ENCODE measurements around the gene EPS15. TPM values are rescaled to one million over a fixed set of nuclear protein-coding genes. Genes with fewer than 3 reads are reported as not detected.

EPS15 gene
- total RNA-seq, 4 donors from 2014 or later = 49.8 to 84.3 (median 62.5) TPM

GRCh38 chr1:51365774-51366173 lies 153.3 kb downstream of the EPS15 start:
- DNase-seq (ENCODE audit: extremely low spot score) = no peak
- WGBS = 100% methylated on average over 1 of the region's 1 CpG
- intact Hi-C loops (cut with DNase I) = no loop called here
- Histone ChIP-seq H3K27me3 (no peaks in the 10 kb centered on the region), H3K4me1 (no peaks in the 10 kb centered on the region), H3K9me3 (no peaks in the 10 kb centered on the region), H3K4me3 (no peak overlapping the region), H3K36me3 (peaks cover 15 to 65% (median 43%) of the 10 kb centered on the region in 4 donors), H3K27ac (replicated peaks in 1 of 4) (no peak overlapping the region)
- no peak for TF ChIP-seq EP300 (IDR thresholded peaks at IDR 0.05)

DNA sequence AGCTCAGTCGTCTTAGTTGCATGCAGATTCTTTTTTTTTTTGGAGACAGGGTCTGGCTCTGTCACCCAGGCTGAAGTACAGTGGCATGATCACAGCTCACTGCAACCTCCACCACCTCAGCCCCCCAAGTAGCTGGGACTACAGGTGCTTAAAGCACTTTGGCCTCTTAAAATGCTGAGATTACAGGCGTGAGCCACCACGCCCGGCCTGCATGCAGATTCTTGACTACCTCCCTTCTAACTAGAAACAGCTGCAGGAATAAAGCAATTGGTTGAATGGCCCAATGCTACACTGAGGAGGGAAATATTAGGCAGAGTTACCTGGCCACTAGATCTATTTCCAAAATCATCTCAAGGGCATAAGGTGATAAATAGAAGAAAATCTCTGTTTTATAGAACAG lies 159.2 kb downstream of the EPS15 start:
- DNase-seq (ENCODE audit: extremely low spot score) = no peak
- Histone ChIP-seq H3K36me3 (peaks cover 31 to 90% (median 67%) of the 10 kb centered on the region in 4 donors), H3K9me3 (no peaks in the 10 kb centered on the region), H3K4me1 (no peaks in the 10 kb centered on the region), H3K4me3 (no peak overlapping the region), H3K27ac (replicated peaks in 1 of 4) (no peak overlapping the region), H3K27me3 (no peaks in the 10 kb centered on the region)
- TF ChIP-seq EP300 (IDR thresholded peaks at IDR 0.05) (no peak), POLR2AphosphoS5 (IDR thresholded peaks at IDR 0.05) (no peak), POLR2A (IDR thresholded peaks at IDR 0.05; ENCODE audit: low read depth) (no peak)
- TF ChIP-seq, protein P1, sequence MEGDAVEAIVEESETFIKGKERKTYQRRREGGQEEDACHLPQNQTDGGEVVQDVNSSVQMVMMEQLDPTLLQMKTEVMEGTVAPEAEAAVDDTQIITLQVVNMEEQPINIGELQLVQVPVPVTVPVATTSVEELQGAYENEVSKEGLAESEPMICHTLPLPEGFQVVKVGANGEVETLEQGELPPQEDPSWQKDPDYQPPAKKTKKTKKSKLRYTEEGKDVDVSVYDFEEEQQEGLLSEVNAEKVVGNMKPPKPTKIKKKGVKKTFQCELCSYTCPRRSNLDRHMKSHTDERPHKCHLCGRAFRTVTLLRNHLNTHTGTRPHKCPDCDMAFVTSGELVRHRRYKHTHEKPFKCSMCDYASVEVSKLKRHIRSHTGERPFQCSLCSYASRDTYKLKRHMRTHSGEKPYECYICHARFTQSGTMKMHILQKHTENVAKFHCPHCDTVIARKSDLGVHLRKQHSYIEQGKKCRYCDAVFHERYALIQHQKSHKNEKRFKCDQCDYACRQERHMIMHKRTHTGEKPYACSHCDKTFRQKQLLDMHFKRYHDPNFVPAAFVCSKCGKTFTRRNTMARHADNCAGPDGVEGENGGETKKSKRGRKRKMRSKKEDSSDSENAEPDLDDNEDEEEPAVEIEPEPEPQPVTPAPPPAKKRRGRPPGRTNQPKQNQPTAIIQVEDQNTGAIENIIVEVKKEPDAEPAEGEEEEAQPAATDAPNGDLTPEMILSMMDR (IDR thresholded peaks at IDR 0.05) = no peak
- intact Hi-C loops (cut with DNase I) = no loop called here
- 97% methylated on average over 4 of the region's 4 CpGs for WGBS

DNA sequence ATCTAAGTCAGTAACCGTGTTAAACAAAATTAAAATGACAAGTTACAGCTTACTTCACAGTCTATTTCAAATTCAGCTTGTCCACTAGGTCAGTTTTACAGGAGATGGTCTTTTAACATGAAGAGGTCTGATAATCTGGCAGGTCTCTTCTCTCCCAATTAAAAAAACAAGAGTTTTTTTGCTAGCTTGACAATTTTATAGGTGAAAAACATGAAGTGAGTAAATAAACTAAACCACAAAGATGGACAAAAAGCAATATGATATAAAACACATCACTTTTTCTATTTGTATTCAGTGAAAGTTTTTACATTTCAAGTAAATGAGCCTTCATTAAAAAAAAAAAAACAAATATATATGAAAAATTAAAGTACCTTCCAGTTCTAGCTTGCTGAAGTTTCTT lies 163.7 kb downstream of the EPS15 start:
- WGBS = 96% methylated on average over 1 of the region's 1 CpG
- H3K4me3 ChIP-seq = no peak overlapping the region

DNA sequence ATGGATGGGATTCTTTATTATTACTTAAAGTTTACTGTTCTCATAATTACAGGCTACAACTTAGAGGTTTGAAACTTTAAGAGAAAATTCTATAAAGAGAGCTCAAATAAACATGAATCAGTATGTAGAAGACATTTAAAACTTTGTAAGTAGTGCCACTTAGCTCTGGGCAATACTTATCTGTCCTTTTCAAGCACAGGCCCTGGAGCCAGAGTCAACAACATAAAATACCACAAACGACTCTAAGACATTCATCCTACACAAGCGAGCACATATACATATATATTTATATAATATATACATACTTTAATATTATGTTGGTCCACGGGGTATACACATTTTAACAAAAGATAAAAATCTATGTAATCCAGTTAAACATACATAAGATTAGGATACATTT lies 164.7 kb downstream of the EPS15 start:
- TF ChIP-seq, protein P1 (IDR thresholded peaks at IDR 0.05) = no peak
- TF ChIP-seq POLR2A (IDR thresholded peaks at IDR 0.05; ENCODE audit: low read depth) (no peak), POLR2AphosphoS5 (IDR thresholded peaks at IDR 0.05) (no peak), EP300 (IDR thresholded peaks at IDR 0.05) (no peak)
- H3K27me3 ChIP-seq = no peaks in the 10 kb centered on the region
- H3K27ac ChIP-seq (replicated peaks in 1 of 4) = no peak overlapping the region
- H3K9me3 ChIP-seq = no peaks in the 10 kb centered on the region
- intact Hi-C loops (cut with DNase I) = no loop called here
- 91% methylated on average over 3 of the region's 3 CpGs for WGBS
- H3K36me3 ChIP-seq = peaks cover 24 to 56% (median 43%) of the 10 kb centered on the region in 4 donors
- no peak for DNase-seq (ENCODE audit: extremely low spot score)
- no peaks in the 10 kb centered on the region for H3K4me1 ChIP-seq
- H3K4me3 ChIP-seq = no peak overlapping the region

More for the DNA sequence above, 163.7 kb downstream of the EPS15 start:
- no peak for TF ChIP-seq EP300 (IDR thresholded peaks at IDR 0.05)
- Histone ChIP-seq H3K27me3 (no peaks in the 10 kb centered on the region), H3K36me3 (peaks cover 26 to 66% (median 52%) of the 10 kb centered on the region in 4 donors), H3K9me3 (no peaks in the 10 kb centered on the region), H3K27ac (replicated peaks in 1 of 4) (no peak overlapping the region), H3K4me1 (no peaks in the 10 kb centered on the region)
- intact Hi-C loops (cut with DNase I) = no loop called here
- no peak for DNase-seq (ENCODE audit: extremely low spot score)

GRCh38 chr1:51351907-51352306 lies 167.2 kb downstream of the EPS15 start:
- TF ChIP-seq POLR2AphosphoS5 (IDR thresholded peaks at IDR 0.05) = no peak
- TF ChIP-seq EP300 (IDR thresholded peaks at IDR 0.05) = no peak
- TF ChIP-seq, protein P1 (IDR thresholded peaks at IDR 0.05) = no peak
- no peak for TF ChIP-seq POLR2A (IDR thresholded peaks at IDR 0.05; ENCODE audit: low read depth)
- no peak for DNase-seq (ENCODE audit: extremely low spot score)
- H3K36me3 ChIP-seq = peaks cover 19 to 39% (median 29%) of the 10 kb centered on the region in 4 donors
- H3K9me3 ChIP-seq = no peaks in the 10 kb centered on the region
- no peak overlapping the region for H3K4me3 ChIP-seq
- no peaks in the 10 kb centered on the region for H3K27me3 ChIP-seq
- H3K27ac ChIP-seq (replicated peaks in 1 of 4) = no peak overlapping the region
- no peaks in the 10 kb centered on the region for H3K4me1 ChIP-seq
- intact Hi-C loops (cut with DNase I) = no loop called here
- 100% methylated on average over 1 of the region's 1 CpG for WGBS

DNA sequence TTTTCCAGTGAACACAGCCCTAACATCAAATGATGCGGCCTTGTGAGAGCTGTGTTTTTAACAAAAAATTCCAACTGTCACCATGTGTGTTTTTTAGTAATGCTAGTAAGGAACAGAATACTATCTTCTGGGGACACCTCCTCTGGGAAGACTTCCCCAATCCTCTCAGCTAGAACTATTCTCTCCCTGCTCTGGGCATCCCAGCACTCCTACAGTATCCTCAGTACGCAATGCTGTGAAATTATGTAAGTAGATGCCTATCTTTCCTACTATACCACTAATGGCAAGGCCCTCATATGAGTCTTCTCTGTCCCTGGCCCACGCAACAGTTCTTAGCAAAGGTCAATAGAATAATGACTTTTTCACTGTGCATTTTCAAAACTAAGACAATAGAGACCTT lies 169.2 kb downstream of the EPS15 start:
- Histone ChIP-seq H3K27me3 (peaks cover 0 to 18% (median 3%) of the 10 kb centered on the region in 4 donors), H3K27ac (replicated peaks in 1 of 4) (no peak overlapping the region), H3K9me3 (no peaks in the 10 kb centered on the region), H3K4me3 (no peak overlapping the region), H3K4me1 (peaks cover 0 to 9% (median 6%) of the 10 kb centered on the region in 4 donors), H3K36me3 (peaks cover 11 to 18% (median 14%) of the 10 kb centered on the region in 4 donors)
- WGBS = 93% methylated on average over 3 of the region's 3 CpGs
- intact Hi-C loops (cut with DNase I) = no loop called here
- TF ChIP-seq EP300 (IDR thresholded peaks at IDR 0.05) = no peak
- no peak for TF ChIP-seq POLR2A (IDR thresholded peaks at IDR 0.05; ENCODE audit: low read depth)
- TF ChIP-seq, protein P1 (IDR thresholded peaks at IDR 0.05) = no peak
- TF ChIP-seq POLR2AphosphoS5 (IDR thresholded peaks at IDR 0.05) = no peak
- no peak for DNase-seq (ENCODE audit: extremely low spot score)
